HG02938 (cell line): ENCODE measurements around the gene GRIN2A.

ENCODE experiments used
- ATAC-seq: cut with Tn5 transposase; IDR thresholded peaks from one replicate; pipeline ENCODE4 v1.9.1; 2021; ENCODE audit warnings: mild to moderate bottlenecking, moderate library complexity; ENCODE audit not compliant: unreplicated experiment

GRIN2A gene

DNA sequence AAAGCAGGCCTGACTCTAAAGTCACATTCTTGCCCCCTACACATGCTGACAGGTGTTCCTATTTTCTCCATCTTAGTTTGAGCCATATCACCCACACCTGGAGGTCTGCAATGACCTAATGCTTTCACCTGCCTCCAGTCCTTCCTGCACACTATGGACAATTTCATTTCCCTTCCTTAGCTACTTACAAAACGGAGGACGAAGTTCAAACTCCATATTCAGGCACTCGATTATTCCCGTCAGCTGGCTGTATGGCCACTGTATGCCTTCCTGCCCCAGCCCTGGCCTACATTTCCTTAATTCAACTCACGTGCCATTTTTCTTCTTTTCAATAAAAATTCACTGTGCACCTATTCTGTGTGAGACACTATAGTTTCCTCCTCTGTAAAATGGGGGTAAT lies 44.9 kb downstream of the GRIN2A start:
- no peak for ATAC-seq

DNA sequence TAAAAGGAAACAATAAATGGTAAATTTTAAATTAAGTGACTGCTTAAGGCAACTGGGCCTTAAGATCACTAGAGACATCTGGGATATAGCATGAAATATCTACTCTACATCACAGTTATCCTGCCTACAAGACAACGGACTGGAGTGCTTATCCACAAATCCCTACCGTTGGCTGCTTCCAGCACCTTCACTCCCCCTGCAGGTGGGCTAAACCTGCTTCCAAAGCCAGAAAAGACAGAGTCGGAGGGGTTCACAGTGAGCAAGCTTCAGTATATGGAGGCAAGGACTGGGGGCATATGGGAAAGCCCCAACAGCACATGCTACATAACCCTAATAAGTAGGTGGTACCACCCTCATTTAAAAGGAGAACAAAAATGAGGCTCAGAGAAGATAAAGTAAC lies 45.3 kb downstream of the GRIN2A start:
- no peak for ATAC-seq

DNA sequence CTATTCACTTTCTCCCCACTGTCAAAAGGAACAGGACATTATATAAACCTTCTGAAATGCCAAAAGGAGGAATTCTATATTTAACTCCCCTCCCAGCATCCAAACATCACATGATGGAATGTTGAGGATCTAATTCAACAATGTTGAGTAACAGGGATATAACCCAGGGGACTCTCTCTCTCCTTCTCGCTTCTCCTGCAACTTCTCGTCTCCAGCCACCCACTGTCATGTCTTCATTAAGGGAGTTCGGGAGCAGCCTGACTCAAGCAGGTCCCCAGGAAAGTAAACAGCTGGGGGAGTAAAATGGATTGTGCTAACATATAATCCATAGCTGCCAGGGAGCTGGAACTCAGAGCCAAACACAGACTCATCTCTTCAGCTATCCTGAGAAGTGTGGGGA lies 51.7 kb downstream of the GRIN2A start:
- no peak for ATAC-seq

DNA sequence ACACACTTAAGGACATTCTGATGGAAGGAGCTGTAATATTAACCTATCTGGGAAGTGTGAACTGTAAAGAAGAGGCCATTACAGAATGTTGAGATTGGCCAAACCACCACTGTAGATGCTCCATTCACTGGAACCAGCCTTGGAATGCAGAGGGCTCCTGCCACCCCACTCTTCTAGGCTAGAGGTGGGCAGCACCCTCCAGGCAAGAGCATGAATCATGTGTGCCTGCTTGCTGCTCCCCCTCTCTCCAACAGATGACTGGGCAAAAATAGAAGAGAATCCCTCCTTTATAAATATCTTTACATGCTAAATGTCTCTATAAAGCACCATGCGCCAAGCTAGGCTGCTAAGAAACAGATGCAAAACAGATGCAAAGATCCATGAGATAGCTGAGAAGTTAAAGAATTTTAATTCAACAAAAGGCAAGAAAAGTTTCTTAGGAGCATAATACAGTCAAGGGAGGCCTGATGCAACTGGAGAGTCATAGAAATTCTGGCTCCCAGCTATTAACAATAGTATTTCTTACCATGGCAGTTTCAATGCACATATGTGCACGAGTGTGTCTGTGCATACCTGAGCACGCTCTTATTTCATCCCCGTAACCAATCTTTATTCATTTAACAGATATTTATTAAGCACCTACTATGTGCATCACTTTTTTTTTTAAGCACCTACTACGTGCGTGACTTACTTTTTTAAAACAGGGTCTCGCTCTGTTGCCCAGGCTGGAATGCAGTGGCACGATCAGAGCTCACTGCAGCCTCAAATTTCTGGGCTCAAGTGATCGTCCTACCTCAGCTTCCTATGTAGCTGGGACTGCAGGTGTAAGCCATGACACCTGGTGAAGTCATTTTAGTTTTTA lies 53.6 kb downstream of the GRIN2A start:
- ATAC-seq, result no peak

DNA sequence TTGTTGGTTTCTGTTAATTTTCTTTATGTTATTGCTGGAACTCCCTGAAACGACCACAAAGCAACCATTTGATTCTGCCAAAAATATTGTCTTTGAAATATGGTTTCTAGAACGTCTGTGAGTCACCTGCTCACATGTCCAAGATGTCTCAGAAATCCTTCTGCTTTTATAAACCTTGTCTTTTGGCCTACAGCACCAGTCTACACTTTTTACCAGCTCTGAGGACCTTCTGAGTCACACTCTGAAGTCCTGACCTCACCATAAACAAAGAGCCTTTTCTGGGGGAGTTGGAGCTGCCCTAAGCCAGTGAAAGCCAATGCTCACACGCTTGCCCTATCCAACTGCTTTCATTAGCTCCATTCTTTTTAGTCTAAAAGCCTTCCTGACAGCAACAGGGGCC lies 55.5 kb downstream of the GRIN2A start:
- ATAC-seq, result no peak

DNA sequence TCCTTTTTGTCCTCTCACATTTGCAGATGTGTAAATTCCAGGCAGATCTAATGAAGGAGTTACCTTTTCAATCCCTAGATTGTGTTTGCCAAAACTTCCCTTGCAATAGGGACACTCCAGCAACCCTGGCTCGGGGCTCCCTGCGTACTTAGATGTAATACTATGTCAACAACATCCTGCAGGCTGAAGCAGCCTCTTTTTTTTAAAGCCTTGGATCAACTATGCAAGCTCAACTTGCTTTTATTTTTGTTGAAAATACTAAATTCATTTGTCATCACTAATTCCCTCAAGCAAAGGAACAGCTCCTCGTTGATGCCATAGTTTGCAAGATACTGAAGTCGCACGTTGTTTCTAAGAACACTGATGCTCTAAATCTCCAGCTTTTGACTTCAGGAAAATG lies 59.1 kb downstream of the GRIN2A start:
- ATAC-seq, result no peak

DNA sequence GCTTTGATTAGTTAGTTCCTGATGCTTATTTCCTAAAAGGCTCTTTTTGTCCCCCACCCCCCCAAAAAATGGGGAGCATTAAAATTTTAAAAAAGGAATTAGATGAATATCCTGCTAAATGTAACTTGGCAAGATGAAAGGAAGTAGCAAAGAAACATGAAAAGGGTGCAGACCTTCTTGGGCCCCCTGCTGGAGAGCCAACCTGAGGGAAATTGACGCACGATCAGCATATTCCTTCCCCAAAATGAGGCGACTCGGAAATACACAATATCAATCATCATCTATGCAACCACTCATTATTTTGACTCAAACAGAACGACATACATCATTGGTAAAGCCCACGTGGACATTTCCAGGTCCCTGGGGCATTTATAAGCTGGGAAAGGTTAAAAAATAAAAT lies 59.7 kb downstream of the GRIN2A start:
- ATAC-seq, result no peak

DNA sequence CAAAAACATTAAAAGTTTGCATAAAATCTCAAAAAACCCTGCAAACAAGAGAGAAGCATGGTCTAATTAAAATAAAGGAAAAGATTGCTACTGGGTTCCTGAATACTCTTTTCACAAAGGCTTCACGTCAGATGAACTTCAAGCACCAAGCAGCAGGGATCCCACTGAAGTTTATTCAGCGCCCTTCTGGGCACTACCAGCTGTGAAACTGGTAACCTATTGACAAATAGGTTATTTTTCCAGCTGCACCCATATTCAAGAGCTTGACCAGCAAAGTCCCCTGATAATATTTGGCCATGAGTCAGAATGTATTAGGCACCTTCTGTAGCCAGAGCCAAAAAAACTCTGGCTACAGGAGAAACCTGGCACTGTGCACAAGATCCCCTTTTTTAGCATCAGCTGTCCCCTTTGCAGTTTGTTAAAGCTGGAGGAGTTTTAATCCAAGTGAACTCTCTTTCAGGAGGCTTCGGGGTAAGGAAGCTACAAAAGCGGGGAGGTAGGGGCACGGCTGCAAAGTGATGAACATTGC lies 60.3 kb downstream of the GRIN2A start:
- no peak for ATAC-seq

DNA sequence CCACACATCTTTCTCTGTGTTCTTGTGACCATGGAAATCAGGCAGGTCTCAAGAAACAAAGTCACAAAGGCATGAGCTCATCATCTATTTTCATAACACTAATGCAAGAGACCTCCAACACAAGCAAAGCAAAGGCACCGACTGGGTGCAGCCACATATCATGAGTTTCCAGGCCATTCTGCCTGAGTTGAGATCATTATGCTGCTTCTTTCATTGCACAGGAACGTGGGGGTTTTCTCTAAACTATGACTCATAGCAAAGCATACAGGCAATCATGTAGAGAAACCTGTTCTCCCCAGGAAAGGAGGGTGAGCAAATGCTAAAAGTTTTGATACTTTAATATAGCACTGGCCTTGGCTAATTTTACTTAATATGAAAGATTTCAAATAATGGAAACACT lies 60.7 kb downstream of the GRIN2A start:
- no peak for ATAC-seq

DNA sequence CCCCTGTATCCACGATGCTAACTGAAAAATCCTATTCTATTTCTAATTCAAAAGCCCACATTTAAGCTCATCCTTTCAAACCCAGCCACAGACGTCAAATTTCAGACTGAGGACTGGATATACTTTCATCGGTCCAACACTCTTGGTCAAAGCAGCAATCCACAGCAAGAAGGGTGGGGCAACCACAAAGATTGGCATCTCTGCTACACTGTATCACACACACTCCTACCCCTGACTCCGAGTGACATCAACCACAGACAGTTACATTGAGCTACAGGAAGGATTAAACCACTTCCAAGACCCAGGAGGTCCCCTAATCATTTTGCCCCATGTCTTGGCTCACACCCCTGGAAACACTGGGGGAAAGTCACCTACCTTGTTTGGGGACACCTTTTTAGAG lies 61.3 kb downstream of the GRIN2A start:
- no peak for ATAC-seq

DNA sequence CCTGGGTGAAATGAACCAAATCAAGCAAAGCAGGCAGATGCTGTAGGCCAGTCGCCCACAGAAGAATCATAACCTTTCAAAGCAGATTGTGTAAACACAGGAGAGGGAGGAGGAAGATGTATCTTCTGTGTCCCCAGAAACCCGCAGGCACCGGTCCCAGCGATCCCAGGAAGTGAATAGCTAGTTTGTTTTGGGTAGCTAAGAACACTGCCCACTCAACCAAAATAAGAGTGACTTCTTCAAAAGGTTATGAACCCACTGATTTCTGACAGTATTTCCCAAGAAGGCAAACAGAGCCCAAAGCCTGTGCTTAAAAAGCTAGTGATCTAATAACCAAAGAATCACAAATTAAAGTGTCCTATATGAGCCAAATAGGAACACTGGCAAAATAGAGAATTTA lies 67.8 kb downstream of the GRIN2A start:
- ATAC-seq, result no peak

DNA sequence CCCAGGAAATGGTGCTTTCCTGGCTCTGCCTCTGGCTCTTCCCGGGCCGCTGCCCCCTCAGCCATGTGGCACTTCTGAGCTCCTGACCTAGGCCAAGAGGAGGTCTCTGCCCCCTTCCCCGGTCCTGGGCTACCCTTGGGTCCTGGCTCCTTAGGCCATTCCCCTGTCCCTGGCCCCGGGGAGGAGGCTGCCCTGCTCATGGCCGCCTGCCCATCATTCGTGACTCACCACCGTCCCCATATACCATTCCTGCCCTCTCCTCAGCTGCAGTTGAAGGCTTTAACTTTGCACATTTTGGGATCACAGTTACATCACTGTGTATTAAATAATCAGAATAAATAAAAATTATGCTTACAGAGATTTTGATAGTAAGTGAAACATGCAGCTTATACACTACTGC lies 69.0 kb downstream of the GRIN2A start:
- ATAC-seq, result no peak

DNA sequence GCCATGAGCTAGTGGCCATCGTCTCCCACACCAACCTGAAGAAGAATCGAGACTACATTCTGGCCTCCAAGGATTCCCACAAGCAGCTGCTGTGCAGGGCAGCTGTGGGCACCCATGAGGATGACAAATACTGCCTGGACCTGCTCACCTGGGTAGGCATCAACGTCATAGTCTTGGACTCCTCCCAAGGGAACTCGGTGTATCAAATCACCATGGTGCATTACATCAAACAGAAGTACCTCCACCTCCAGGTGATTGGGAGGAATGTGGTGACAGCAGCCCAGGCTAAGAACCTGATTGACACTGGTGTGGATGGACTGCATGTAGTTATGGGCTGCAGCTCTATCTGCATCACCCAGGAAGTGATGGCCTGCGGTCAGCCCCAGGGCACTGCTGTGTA lies 70.2 kb downstream of the GRIN2A start:
- ATAC-seq, result no peak

DNA sequence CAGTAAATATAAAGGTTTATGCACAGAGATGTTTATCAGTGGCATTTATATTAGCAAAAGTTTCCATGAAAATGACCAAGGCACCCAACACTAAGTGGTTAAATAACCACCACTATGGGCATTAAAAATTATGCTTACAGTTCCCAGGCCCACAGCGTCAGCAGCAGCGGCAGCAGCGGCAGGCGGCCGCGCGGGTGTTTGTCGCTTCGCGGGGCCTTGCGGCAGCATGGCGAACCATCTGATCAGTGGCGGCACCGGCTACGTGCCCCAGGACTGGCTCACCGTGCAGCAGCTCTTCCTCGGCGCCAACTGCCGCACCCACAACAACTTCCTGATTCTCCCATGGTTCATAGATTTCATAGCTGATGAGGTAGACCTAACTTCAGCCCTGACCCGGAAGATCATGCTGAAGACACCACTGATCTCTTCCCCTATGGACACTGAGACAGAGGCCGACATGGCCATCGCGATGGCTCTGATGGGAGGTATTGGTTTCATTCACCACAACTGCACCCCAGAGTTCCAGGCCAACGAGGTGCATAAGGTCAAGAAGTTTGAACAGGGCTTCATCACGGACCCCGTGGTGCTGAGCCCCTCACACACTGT lies 71.0 kb downstream of the GRIN2A start:
- no peak for ATAC-seq

DNA sequence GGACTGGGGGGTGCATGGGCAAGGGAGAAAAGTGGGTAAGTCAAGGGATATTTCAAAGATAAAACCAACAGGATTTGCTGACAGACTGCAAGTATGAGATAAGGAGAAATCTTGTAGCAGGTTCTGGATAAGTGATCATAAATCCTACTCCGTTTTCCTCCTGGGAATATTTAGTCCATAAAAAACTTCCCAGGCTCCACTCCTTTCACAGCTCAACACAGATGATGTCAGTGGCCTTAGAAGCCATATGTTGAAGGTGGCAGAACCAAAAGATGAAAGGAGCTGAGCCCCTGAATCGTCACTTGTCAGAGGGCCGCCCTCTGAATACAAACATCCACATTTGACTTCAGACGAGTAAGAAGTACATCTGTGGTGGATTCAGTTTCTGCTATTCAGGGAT lies 71.7 kb downstream of the GRIN2A start:
- ATAC-seq, result no peak

DNA sequence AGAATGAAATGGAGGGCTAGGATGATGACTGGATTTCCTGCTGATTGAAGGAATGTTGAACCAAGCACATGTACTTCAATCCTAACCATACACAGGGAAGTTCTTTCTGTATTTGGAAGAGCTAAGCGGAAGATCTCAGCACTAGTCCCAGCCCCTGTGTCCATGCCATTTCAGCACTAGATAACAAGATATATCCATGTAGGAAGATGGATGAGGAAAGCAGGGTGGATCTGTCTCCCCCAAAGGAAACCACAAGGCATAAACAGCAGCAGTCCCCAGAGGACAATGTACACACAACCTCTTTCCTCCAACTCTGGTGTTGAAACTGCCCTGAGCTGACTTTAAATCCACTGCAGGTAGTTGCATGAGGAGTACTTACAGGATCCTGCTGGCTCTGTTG lies 75.1 kb downstream of the GRIN2A start:
- no peak for ATAC-seq

DNA sequence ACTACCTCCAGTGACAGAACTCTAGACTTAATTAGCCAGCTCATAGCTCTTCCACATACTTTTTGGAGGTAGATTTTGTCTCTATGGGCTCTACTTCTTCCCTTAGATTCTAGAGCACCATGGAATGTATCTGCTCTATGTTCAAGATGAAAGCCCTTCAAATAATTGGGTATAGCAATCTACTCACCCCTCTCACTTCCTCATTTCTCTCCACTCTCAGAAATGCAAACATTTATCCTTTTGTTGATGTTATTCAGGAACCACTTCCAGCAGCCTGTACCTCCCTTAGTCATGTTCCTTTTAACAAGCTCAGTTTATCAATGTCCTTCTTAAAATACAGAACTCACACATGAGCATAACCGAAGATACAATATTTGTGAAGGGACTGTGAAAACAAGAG lies 78.5 kb downstream of the GRIN2A start:
- no peak for ATAC-seq

DNA sequence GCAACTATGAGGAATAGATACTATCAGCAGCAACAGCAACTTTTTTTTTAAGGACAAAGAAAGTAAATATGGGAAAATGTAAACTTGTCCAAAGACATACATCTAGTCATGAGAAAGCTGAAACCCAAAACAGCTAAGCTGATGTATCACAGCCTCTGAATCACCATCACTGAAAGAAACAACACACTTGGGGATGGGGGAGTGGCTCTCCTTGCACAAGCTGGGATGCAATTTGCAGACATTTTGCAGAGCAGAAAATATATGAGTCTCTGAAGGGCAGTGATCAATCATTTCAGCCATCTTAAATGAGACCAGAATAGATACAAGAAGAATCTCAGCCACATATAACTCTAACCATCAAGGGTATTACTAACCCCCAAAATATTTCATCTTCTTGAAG lies 79.1 kb downstream of the GRIN2A start:
- no peak for ATAC-seq

DNA sequence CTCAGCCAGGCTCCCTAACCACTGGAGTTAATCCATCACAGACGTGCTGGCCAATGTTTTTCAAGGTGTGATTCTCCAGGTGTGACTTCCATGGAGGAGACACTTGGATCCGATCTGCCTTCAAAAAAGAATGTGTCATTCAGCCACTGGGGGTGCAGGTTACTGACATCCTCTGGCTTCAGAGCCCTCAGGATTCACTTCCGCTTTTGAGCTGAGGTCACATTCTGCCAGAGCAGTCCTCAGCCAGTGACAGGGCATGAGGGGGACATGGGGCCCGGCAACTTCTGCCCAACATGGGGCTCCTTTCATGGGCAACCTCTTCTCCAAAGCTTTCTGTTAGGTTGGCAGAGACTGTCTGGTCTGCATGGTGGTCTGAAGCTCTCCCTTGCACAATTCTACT lies 81.4 kb downstream of the GRIN2A start:
- no peak for ATAC-seq

DNA sequence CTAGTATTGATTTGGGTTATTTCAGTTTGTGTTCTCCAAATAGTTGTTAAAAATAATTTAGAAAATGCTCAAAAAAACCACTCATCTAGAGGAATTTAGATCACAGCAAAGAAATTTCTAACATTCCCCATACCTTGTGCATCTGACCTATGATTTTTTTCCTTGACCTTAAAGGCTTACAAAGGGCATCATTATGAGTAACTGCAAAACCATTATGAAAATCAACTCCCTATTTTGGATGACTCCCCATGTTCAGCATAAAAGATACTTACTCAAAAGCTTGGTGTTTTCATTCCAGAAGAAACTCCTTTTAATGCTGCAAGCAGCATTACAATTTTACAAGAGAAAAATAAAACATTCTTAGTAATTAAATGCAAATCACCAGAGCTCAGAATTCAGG lies 83.2 kb downstream of the GRIN2A start:
- ATAC-seq, result no peak

DNA sequence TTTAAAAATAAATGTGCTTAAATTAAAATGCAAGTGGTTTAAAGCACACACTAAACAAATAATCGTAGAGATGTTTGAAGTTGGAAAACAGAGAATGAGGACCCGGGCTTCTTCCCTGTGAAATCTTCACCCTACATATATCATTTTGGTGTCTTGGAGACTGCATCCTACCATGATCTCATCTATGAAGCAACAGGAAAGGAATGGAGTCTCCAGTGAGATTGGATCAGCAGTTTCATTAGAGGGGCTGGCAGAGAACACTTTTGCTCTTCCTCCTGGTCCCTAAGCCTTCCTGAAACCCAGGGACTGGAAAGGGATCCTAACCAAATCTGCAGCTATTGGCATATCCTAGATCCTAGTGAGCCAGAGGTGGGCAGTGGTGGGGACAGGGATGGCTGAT lies 85.0 kb downstream of the GRIN2A start:
- no peak for ATAC-seq

DNA sequence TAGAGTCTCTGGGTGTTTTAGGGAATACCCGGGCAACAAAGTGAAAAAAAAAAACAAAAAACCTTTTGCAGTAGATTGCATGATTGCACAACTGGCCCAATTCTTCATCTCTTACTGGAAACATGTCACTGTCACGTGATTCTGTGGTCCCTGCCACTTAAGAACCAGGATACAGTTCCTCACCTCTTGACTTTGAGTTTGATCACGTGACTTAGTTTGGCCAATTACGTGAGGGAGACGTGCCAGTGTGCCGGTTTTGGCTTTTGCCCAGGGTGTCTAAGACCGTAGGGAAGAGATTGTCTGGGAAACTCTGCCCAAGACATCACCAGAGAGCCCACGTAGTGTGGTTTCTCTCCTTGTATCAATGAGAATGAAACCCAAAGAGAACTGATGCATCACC lies 88.7 kb downstream of the GRIN2A start:
- ATAC-seq, result no peak

DNA sequence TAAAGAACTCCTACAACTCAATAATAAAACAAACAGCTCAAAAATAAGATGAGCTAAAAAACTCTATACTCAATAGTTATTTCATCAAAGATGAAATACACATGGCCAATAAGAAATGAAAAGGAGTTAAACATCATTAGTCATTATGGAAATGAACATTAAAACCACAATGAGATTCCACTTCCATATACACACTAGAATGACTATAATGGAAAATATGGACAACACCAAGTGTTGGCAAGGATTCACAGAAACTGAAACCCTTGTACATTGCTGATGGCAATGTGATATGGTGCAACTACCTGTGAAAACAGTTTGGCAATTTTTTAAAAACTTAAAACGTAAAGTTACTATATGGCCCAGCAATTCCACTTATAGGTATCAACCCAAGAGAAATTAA lies 91.4 kb downstream of the GRIN2A start:
- no peak for ATAC-seq
